Adrenal gland (tissue), 5 donors: ENCODE results near the gene UBR3.

ENCODE experiments used
- POLR2A ChIP-seq, 2 donors: fragments of 450-650 bp; IDR thresholded peaks; one replicate each; pipeline ENCODE4 v1.6.1; 2017; ENCODE audit warnings: antibody characterized with exemption in 2 of 2, mild to moderate bottlenecking in 2 of 2, moderate library complexity in 1 of 2
- TF ChIP-seq, protein P1 (sequence below), 6 experiments: fragments of 450-650 bp in 4 of 6; fragments of 200-600 bp in 2 of 6; sonication (generic) in 1 of 6; IDR thresholded peaks; 1 replicate in 5 of 6; 2 replicates in 1 of 6; pipeline versions ENCODE4 v1.5.1 to v1.8.0; 2016 to 2021; ENCODE audit warnings: antibody characterized with exemption in 6 of 6, mild to moderate bottlenecking in 2 of 6, moderate library complexity in 1 of 6
- donor health status: DM: no; HTN: no; CAD: no.

- TF ChIP-seq, protein P1, sequence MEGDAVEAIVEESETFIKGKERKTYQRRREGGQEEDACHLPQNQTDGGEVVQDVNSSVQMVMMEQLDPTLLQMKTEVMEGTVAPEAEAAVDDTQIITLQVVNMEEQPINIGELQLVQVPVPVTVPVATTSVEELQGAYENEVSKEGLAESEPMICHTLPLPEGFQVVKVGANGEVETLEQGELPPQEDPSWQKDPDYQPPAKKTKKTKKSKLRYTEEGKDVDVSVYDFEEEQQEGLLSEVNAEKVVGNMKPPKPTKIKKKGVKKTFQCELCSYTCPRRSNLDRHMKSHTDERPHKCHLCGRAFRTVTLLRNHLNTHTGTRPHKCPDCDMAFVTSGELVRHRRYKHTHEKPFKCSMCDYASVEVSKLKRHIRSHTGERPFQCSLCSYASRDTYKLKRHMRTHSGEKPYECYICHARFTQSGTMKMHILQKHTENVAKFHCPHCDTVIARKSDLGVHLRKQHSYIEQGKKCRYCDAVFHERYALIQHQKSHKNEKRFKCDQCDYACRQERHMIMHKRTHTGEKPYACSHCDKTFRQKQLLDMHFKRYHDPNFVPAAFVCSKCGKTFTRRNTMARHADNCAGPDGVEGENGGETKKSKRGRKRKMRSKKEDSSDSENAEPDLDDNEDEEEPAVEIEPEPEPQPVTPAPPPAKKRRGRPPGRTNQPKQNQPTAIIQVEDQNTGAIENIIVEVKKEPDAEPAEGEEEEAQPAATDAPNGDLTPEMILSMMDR (IDR thresholded peaks at IDR 0.05) = no peak
- TF ChIP-seq POLR2A (IDR thresholded peaks at IDR 0.05) = no peak
Observed at GRCh38 chr2:170039401-170040172, 212.3 kb downstream of the UBR3 start.
